ENCODE results near the gene EBF3.

Gene EBF3

DNA sequence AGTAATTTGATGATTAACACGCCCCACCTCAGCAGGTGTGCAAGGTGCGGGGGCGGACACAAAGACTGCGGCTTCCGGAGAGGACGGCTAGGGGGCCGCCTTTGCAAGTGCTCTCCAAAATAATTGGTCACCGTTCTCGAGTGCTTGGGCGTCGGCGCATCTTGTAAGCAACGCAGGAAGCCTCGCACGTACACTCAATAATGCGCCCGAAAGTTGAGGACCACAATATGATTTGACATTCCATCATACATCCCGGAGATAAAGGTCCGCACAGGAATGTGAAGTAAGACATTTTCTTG, 114.7 kb downstream of the EBF3 start:
- Histone ChIP-seq H2BK120ac (ENCODE audit: low read depth, low read length) (no peak overlapping the region), H2BK15ac (ENCODE audit: low read depth, poor library complexity, severe bottlenecking) (no peak overlapping the region), H3K4me1 (ENCODE audit: control insufficient read depth, insufficient read depth, low read depth, low read length) (no peaks in the 10 kb centered on the region), H3K23ac (ENCODE audit: low read length in 2 of 2) (no peak overlapping the region), H3K18ac (ENCODE audit: low read depth in 1 of 2, low read length in 2 of 2) (no peak overlapping the region), H3K79me1 (replicated peaks; ENCODE audit: low read length, poor library complexity, severe bottlenecking) (no peaks in the 10 kb centered on the region), H4K8ac (ENCODE audit: low read length) (no peak overlapping the region), H2BK5ac (ENCODE audit: low read depth, low read length, poor library complexity, severe bottlenecking) (no peak overlapping the region), H3K27me3 (ENCODE audit: control insufficient read depth in 1 of 2, insufficient read depth in 1 of 2, low read length in 2 of 2) (no peaks in the 10 kb centered on the region), H3K36me3 (ENCODE audit: control insufficient read depth in 1 of 2, insufficient read depth in 2 of 2, low read depth in 1 of 2, low read length in 2 of 2) (peaks cover 0 to 99% of the 10 kb centered on the region in 2 experiments), H4K91ac (ENCODE audit: low read length) (no peak overlapping the region), H3K4me3 (ENCODE audit: insufficient read depth in 1 of 2, low read depth in 1 of 2, low read length in 2 of 2) (no peak overlapping the region), H2BK12ac (ENCODE audit: low read length in 2 of 2) (no peak overlapping the region), H3K9ac (ENCODE audit: low read length) (no peak overlapping the region), H3K4ac (ENCODE audit: low read depth in 1 of 2, low read length in 2 of 2) (no peak overlapping the region), H3K4me2 (ENCODE audit: low read length, poor library complexity, severe bottlenecking) (no peak overlapping the region), H2AFZ (ENCODE audit: low read depth, low read length) (no peak overlapping the region), H3K27ac (ENCODE audit: low read length, poor library complexity, severe bottlenecking) (no peak overlapping the region), H3K9me3 (ENCODE audit: control insufficient read depth, low read length) (no peaks in the 10 kb centered on the region), H3K14ac (ENCODE audit: low read length in 2 of 2) (no peak overlapping the region), H2AK5ac (ENCODE audit: low read length, severe bottlenecking) (no peak overlapping the region)
- DNase-seq, result no peak
- 95% methylated on average over 19 of the region's 19 CpGs for WGBS

DNA sequence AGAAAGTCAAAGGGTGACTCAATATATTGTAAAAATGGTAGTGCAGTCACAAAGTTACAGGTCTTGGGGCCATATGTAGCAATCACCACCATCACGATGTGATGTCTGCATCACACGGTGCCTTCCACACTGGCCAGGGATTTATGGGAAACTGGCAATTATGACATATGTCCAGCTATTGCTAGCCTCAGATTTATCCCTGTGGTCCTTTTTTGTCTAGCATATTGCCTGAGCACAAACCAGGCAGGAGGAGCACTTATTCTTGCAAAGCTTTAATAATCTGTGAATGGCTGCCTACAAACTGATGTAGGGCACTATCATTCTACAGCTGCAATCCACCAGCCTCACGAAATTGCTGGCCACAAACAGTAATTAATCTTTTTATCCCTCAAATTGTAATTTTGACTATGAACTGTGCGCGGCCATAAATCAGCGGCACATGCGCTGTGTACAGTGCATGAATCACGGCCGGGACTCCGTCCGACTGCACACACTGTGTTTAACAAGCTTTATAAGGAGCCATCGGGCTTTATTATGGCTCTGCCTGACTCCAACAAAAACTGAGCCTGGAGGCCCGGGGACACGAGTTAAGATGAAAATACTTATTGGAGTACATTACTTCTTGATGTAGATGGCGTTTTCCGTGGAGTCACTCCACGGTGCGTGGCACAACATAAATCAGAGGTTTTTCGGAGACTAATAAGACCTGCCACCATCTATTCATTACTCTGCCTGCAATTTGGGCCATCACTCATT, 115.2 kb downstream of the EBF3 start:
- no peak overlapping the region for H3K4me3 ChIP-seq (ENCODE audit: insufficient read depth in 1 of 2, low read depth in 1 of 2, low read length in 2 of 2)
- no peak overlapping the region for H4K91ac ChIP-seq (ENCODE audit: low read length)
- H3K9ac ChIP-seq (ENCODE audit: low read length), result no peak overlapping the region
- no peaks in the 10 kb centered on the region for H3K79me1 ChIP-seq (replicated peaks; ENCODE audit: low read length, poor library complexity, severe bottlenecking)
- H2BK5ac ChIP-seq (ENCODE audit: low read depth, low read length, poor library complexity, severe bottlenecking), result no peak overlapping the region
- DNase-seq, result no peak
- no peak overlapping the region for H3K4me2 ChIP-seq (ENCODE audit: low read length, poor library complexity, severe bottlenecking)
- H3K4me1 ChIP-seq (ENCODE audit: control insufficient read depth, insufficient read depth, low read depth, low read length), result no peaks in the 10 kb centered on the region
- 94% methylated on average over 19 of the region's 19 CpGs for WGBS
- no peak overlapping the region for H2AK5ac ChIP-seq (ENCODE audit: low read length, severe bottlenecking)
- H3K9me3 ChIP-seq (ENCODE audit: control insufficient read depth, low read length), result no peaks in the 10 kb centered on the region
- H2AFZ ChIP-seq (ENCODE audit: low read depth, low read length), result no peak overlapping the region
- no peak overlapping the region for H3K4ac ChIP-seq (ENCODE audit: low read depth in 1 of 2, low read length in 2 of 2)
- peaks cover 0 to 99% of the 10 kb centered on the region in 2 experiments for H3K36me3 ChIP-seq (ENCODE audit: control insufficient read depth in 1 of 2, insufficient read depth in 2 of 2, low read depth in 1 of 2, low read length in 2 of 2)
- H3K14ac ChIP-seq (ENCODE audit: low read length in 2 of 2), result no peak overlapping the region
- H4K8ac ChIP-seq (ENCODE audit: low read length), result no peak overlapping the region
- H2BK15ac ChIP-seq (ENCODE audit: low read depth, poor library complexity, severe bottlenecking), result no peak overlapping the region
- H3K27ac ChIP-seq (ENCODE audit: low read length, poor library complexity, severe bottlenecking), result no peak overlapping the region
- H2BK12ac ChIP-seq (ENCODE audit: low read length in 2 of 2), result no peak overlapping the region
- H3K18ac ChIP-seq (ENCODE audit: low read depth in 1 of 2, low read length in 2 of 2), result no peak overlapping the region
- no peak overlapping the region for H2BK120ac ChIP-seq (ENCODE audit: low read depth, low read length)
- no peak overlapping the region for H3K23ac ChIP-seq (ENCODE audit: low read length in 2 of 2)
- H3K27me3 ChIP-seq (ENCODE audit: control insufficient read depth in 1 of 2, insufficient read depth in 1 of 2, low read length in 2 of 2), result no peaks in the 10 kb centered on the region

DNA sequence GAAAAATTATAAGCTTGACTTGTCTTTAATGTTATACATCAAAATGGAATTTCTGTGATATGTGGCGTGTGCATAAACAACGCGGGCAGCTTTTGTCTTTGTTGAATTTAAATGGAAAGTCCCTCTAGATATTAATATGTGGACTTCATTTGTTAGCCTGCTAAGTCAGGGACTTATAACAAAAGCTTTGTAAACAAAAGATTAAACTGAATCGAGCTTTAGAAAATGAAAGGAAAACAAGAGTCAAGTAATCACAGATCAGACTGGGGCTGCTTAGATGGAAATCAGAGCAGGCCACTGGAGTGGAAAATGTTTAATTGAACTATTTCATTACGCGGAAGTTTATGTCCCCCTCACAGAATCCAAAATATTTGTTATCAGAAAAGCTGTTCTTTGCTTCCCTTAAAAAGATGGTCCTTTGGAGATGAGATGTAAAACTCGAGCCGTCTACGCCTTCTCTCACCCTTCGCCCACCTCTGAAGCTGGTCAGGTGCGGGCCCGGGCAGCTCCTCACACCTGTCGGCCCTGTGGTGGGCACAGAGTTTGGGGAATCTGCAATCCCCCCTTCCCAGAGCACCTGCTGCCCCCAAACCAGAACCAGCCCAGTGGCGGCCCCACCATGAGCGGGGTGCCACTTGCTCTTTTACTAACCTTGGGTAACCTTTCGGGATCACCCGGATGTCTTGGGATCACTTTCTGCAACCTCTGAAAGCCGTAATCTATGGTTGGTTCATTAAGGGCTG, 116.2 kb downstream of the EBF3 start:
- H3K9ac ChIP-seq (ENCODE audit: low read length), result no peak overlapping the region
- no peak overlapping the region for H3K4me2 ChIP-seq (ENCODE audit: low read length, poor library complexity, severe bottlenecking)
- no peak overlapping the region for H3K4ac ChIP-seq (ENCODE audit: low read depth in 1 of 2, low read length in 2 of 2)
- no peak overlapping the region for H2BK15ac ChIP-seq (ENCODE audit: low read depth, poor library complexity, severe bottlenecking)
- no peak overlapping the region for H2BK12ac ChIP-seq (ENCODE audit: low read length in 2 of 2)
- H2BK5ac ChIP-seq (ENCODE audit: low read depth, low read length, poor library complexity, severe bottlenecking), result no peak overlapping the region
- no peak overlapping the region for H3K4me3 ChIP-seq (ENCODE audit: insufficient read depth in 1 of 2, low read depth in 1 of 2, low read length in 2 of 2)
- no peaks in the 10 kb centered on the region for H3K27me3 ChIP-seq (ENCODE audit: control insufficient read depth in 1 of 2, insufficient read depth in 1 of 2, low read length in 2 of 2)
- no peak overlapping the region for H3K23ac ChIP-seq (ENCODE audit: low read length in 2 of 2)
- no peak overlapping the region for H2BK120ac ChIP-seq (ENCODE audit: low read depth, low read length)
- peaks cover 2 to 100% of the 10 kb centered on the region in 2 experiments for H3K36me3 ChIP-seq (ENCODE audit: control insufficient read depth in 1 of 2, insufficient read depth in 2 of 2, low read depth in 1 of 2, low read length in 2 of 2)
- no peak overlapping the region for H3K14ac ChIP-seq (ENCODE audit: low read length in 2 of 2)
- no peaks in the 10 kb centered on the region for H3K9me3 ChIP-seq (ENCODE audit: control insufficient read depth, low read length)
- no peak overlapping the region for H3K18ac ChIP-seq (ENCODE audit: low read depth in 1 of 2, low read length in 2 of 2)
- H3K79me1 ChIP-seq (replicated peaks; ENCODE audit: low read length, poor library complexity, severe bottlenecking), result no peaks in the 10 kb centered on the region
- no peak overlapping the region for H3K27ac ChIP-seq (ENCODE audit: low read length, poor library complexity, severe bottlenecking)
- no peak overlapping the region for H4K91ac ChIP-seq (ENCODE audit: low read length)
- no peak overlapping the region for H2AFZ ChIP-seq (ENCODE audit: low read depth, low read length)
- H2AK5ac ChIP-seq (ENCODE audit: low read length, severe bottlenecking), result no peak overlapping the region
- WGBS, result 91% methylated on average over 18 of the region's 18 CpGs
- H4K8ac ChIP-seq (ENCODE audit: low read length), result no peak overlapping the region
- DNase-seq, result no peak
- H3K4me1 ChIP-seq (ENCODE audit: control insufficient read depth, insufficient read depth, low read depth, low read length), result no peaks in the 10 kb centered on the region

DNA sequence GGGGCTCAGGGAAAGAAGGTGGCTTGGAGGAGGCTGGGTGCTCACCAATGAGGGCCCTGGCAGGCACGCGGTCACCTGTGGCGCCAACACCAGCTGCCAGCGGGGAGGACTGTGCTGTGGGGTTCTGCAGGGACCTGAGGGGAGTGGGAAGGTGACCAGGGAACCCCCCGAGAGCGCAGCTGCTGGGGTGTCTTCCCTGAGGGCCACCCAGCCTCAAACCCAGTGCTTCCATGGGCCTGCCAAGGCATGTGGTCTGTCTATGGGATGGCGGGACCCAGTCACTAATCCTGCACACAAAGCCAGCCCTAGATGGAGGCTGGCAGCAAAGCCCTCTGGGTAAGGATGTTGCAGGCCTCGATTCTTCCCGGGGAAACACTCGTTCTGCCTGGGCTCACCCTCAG, 117.1 kb downstream of the EBF3 start:
- Histone ChIP-seq H3K79me1 (replicated peaks; ENCODE audit: low read length, poor library complexity, severe bottlenecking) (no peaks in the 10 kb centered on the region), H3K27ac (ENCODE audit: low read length, poor library complexity, severe bottlenecking) (no peak overlapping the region), H2BK15ac (ENCODE audit: low read depth, poor library complexity, severe bottlenecking) (no peak overlapping the region), H2BK12ac (ENCODE audit: low read length in 2 of 2) (no peak overlapping the region), H3K23ac (ENCODE audit: low read length in 2 of 2) (no peak overlapping the region), H3K4me1 (ENCODE audit: control insufficient read depth, insufficient read depth, low read depth, low read length) (no peaks in the 10 kb centered on the region), H3K4me2 (ENCODE audit: low read length, poor library complexity, severe bottlenecking) (no peak overlapping the region), H3K18ac (ENCODE audit: low read depth in 1 of 2, low read length in 2 of 2) (no peak overlapping the region), H4K8ac (ENCODE audit: low read length) (no peak overlapping the region), H4K91ac (ENCODE audit: low read length) (no peak overlapping the region), H3K36me3 (ENCODE audit: control insufficient read depth in 1 of 2, insufficient read depth in 2 of 2, low read depth in 1 of 2, low read length in 2 of 2) (peaks cover 2 to 99% of the 10 kb centered on the region in 2 experiments), H2BK120ac (ENCODE audit: low read depth, low read length) (no peak overlapping the region), H3K9me3 (ENCODE audit: control insufficient read depth, low read length) (no peaks in the 10 kb centered on the region), H2AFZ (ENCODE audit: low read depth, low read length) (no peak overlapping the region), H3K14ac (ENCODE audit: low read length in 2 of 2) (no peak overlapping the region), H3K4ac (ENCODE audit: low read depth in 1 of 2, low read length in 2 of 2) (no peak overlapping the region), H3K4me3 (ENCODE audit: insufficient read depth in 1 of 2, low read depth in 1 of 2, low read length in 2 of 2) (no peak overlapping the region), H3K9ac (ENCODE audit: low read length) (no peak overlapping the region), H2BK5ac (ENCODE audit: low read depth, low read length, poor library complexity, severe bottlenecking) (no peak overlapping the region), H2AK5ac (ENCODE audit: low read length, severe bottlenecking) (no peak overlapping the region), H3K27me3 (ENCODE audit: control insufficient read depth in 1 of 2, insufficient read depth in 1 of 2, low read length in 2 of 2) (no peaks in the 10 kb centered on the region)
- DNase-seq, result no peak
- 91% methylated on average over 10 of the region's 10 CpGs for WGBS
